GM19372 (cell line): ENCODE data around the gene FABP3.

ENCODE experiments used
- ATAC-seq: cut with Tn5 transposase; IDR thresholded peaks from one replicate; pipeline ENCODE4 v1.9.1; 2021; ENCODE audit warnings: mild to moderate bottlenecking, low read depth, moderate library complexity; ENCODE audit not compliant: unreplicated experiment

The FABP3 gene

DNA sequence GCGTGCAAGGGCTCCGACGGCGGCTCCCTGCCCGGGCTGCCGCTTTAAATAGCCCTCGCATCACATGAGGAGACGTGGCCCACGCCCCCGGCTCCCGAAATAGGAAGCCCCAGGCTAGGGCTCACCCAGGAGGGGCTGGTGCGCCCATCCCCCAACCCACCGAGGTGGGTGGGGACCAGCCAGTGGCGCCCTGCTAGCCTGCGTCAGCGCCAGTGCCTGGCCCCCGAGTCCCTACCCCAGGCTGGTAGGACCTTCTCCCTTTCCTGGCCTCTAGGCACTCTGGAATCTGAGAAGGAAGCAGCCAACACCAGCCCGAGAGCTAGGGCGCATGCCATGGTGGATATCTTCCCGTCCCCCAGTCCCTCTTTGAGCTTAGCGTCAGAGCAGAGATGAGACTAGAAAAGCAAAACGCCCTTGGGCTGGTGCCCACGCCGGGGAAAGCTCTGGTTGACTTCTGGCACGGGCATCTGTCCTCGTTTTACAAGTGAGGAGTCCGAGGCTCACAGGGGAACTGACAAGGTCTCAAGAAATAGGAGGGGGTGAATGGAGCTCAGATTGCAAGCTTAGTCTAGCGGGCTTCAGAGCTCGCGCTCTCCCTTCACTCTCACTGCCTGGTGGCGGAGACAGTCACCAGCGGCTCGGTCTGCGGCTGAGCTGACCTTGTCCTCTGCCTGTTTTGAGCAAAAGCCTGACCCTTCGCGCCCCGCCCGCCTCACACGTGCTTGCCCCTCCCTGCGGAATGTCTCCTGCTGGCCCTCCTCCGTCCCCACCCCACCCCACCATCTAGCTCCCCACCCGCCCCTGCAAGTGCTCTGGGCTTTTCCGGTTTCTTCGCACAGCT lies at the start of gene FABP3:
TSS of gene FABP3 (minus strand) at position 21 of the 841 bp plus-strand sequence. CDS start 62 bp downstream, outside the sequence.
- ATAC-seq = no peak

DNA sequence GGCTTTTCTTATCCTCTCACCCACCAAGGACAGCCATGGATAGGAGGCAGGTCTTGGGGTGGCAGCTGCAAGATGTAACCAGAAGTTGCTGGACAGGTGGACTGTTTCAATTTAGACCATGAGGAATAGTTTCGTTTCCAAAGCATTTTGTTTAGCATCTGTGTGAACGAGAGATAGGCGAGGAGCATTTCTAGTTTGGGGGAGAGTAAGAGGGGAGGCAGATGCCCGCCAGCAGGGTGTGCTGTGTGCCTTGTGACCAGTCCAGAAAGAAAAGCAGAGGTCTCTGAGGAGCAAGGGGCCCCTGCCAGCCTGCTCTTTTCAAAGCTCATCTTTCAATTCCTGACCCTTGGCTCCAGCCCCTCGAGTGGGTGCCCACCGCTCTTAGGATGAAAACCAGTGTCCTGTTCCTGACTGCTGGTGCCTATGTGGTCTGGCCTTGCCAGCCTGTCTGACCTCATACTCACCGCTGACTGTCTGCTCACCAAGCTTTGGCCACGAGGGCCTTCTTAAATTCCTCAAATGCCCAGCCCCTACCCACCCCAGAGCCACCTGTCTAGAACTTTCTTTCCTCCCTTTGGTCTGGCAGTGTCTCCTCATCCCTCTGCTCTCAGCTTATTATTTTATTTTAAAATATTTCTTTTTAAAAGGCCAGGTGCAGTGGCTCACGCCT lies 48.6 kb upstream of the FABP3 start:
- ATAC-seq = no peak

DNA sequence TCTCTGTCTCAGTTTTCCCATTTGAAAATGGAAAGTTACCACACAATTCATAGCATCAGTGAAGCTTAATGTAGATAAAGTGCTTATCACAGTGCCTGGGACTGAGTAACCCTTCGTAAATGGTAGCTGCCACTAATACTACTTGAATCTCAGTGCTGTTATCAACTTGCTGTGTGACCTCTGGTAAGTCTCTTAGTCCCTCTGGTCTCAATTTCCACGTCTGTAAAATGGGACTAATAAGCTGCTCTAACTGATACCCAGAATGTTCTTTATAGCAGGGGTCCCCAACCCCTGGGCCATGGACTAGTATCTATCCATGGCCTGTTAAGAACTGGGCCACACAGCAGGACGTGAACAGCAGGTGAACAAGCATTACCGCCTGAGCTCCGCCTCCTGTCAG lies 47.8 kb upstream of the FABP3 start:
- no peak for ATAC-seq

DNA sequence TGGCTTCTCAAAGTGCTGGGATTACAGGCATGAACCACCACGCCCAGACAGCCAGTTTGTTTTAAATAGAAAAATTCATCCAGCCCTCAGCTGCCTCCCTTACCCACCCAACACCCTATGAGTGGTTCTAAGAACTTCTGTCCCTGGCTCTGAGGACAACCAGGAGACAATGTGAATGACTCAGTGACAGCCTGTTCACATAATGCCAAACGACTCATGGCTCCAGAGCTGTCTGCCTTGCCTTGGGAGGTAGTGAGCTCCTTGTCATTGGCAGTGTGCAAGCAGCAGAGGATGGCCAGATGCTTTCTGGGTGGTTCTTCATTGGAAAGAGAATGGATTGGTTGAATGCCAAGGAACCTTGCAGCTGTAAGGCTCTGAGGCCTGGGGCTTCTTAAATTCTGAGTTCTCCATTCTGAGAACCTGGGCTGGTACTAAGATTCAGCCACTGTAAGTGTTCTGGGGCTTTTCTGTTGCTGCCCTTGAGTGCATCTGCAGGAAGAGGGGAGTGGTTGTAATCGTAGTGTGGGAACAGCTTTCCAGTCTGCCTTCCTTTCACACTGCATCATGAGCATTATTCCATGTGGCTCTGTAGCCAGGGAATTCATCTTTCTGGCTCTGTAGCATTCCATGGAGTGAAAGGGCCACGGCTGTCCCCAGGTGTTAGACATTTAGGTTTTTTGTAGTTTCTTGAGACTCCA lies 45.9 kb upstream of the FABP3 start:
- ATAC-seq = no peak

DNA sequence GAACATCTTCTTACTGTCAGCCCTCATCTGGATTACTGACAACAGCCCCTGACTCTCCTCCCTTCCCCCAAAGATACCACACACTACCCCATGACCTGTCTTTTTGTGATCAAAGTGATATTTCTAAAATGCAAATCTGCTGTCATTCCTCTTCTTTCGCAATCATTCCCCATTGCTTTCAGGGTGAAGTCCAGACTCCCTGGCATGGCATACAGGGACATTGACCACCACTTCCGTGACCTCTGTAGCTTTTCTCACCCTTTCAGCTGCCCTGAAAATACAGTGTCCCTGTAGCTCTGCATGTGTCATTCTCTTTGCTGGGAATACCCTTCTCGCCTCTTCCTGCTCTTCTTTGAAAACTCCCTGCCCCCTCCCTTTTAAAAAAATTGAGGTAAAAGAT lies 44.3 kb upstream of the FABP3 start:
- no peak for ATAC-seq

DNA sequence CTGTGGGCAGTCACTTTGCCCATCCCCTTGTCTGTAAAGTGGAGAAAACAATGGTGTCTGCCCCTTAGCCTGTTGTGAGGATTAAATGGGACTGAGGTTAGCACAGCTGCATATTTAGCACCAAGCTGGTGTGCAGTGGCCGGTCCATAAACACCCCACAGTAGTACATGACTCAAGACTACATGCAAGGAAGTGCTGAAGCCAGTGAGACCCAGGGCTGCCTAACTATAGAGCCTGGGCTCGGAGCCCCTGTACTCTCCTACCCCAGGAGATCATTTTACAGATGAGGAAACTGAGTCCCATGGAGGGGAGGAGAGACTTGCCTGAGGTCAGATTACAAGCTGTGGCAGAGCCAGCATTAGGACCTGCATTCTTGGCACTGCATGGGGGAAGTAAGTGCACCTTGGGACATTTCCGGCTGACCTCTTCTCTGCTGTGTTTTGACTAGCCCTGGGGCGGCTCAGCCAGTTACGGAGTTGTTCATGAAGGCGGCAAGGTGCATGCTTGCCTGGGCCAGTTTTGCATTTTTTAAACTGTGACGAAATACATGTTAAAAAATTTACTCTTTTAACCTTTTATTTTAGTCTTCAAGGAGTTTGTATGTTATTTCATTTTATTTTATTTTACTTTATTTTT lies 43.3 kb upstream of the FABP3 start:
- no peak for ATAC-seq

DNA sequence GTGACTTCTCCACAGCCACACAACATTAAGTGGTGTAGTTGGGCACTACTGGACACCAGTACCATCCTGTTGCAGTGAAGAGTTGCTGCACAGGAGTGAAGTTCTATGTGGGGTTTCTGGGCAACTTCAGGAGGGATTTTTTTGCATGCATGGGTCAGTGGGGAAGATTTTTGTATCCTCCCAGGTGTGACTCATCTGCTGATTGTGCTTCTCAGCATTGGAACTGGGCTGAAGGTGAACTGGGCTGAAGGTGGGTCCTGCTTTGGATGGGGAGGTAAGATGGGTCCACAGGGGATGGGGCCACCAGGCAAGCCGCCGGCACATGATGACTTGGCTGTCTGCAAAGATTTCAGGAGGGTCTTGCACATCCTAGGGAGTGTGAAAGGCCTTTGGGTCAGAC lies 42.8 kb upstream of the FABP3 start:
- no peak for ATAC-seq

DNA sequence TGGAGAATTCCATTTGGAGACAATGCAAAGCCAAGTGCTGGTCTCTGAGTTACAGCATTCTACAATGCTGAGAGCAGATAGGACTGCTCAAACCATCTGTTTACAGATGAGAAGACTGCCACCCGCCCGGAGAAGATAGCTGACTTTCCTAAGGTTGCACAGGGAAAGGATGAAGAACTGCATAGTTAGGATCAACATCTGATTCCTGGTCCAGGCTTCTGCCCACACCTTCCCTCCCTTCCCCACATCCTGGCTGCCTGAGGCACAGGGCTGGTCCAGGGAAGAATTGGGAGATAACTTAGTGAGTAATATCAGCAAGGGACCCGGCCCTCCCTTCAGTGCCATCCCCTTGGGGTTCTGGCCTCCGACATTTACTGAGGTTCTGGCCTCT lies 42.1 kb upstream of the FABP3 start:
- no peak for ATAC-seq

DNA sequence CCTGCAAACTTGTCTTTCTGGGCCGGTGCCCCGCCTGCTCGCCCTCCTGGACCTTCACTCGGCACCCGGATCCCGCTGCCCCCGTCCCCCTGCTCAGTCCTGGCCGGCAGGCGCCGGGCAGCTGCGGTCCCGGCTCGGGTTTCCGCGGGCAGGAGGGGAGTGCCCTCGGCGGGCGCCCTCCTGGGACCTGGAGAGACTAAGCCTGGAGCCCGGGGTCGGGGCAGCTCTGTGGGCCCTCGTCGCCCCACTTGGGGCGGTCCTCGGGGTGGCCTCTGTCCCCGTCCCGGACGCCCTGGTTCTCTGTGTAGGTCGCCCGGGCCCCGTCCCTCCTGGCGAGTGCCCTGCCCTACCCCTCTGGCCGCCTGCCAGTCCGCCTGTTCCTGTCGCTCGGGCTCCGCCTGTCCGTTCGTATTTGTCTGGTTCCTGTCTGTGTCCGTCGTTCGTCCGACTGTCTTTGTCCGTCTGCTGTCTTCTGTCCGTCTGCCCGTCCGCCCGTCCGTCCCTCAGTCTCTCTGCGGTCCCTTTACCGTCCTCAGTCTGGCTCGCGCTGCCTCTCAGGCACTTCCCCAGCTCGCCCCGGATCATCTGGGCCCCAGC lies 40.6 kb upstream of the FABP3 start:
- ATAC-seq = no peak

DNA sequence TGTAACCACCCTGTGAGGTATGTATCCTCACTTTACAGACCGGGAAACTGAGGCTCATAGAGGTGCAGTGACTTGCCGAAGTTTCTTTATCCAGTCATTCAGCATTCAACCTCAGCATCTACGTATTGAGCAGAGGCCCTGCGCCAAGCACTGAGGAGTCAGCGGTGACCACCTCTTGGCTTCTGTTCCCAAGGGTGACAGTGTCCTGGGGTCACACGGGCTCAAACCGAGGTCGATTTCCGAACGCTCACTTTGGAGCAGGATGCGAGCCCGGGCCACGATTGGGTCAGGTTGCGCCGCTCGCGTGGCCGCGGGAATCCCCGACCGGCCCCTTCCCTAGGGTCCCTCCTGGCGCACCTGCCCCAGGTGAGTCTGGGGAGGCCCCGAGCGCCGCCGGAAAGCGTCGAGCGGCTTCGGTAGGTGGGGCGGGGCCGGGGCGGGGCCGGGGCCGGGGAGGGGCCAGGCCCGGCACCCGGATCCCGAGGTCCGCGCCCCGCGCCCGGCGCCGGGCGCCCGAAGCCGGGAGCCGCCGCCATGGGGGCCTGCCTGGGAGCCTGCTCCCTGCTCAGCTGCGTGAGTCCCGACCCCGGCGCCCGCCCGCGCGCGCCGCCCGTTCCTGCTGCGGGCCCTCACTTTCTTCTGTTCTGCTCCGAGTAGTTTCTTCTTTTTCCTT lies 40.0 kb upstream of the FABP3 start, which contains the start of gene SERINC2:
TSS of gene SERINC2 (plus strand) at position 482 of the 673 bp plus-strand sequence. CDS start at position 535, 53 bp downstream.
- ATAC-seq = no peak

DNA sequence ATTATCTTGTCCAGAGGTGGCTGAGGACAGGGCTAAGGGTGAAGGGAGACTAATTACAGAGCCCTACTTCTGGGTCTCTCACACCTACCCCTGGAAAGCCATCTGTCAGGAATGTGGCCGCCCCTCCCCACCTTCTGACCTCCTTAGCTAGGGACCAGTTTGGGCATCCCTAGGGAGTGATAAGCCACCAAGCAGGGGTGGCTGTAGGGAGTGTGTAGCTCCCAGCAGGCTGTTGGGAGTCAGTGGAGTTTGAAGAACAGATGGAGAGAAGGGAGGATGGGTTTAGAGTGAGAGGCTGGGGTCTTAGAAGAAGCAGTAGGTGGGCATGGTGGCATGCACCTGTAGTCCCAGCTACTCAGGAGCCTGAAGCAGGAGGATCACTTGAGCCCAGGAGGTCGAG lies 39.3 kb upstream of the FABP3 start:
- no peak for ATAC-seq

DNA sequence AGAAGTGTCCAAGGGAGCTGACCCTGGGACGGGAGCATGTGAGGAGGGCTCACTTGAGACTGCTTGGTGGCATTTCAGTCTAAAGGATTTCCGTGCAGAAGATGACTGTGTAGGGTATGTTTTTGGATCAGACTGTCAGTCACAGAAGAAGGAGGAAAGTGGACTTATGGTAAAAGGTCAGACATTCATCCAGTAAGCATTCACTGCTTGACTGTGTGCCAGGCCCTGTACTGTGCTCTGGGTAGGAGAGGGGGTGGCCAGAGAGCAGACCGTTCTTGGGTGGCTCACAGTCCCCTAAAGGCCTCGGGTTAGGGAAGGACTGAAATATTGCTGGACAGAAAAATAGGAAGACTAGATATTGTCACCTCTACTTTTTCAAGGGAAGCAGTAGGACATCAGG lies 38.0 kb upstream of the FABP3 start:
- no peak for ATAC-seq

DNA sequence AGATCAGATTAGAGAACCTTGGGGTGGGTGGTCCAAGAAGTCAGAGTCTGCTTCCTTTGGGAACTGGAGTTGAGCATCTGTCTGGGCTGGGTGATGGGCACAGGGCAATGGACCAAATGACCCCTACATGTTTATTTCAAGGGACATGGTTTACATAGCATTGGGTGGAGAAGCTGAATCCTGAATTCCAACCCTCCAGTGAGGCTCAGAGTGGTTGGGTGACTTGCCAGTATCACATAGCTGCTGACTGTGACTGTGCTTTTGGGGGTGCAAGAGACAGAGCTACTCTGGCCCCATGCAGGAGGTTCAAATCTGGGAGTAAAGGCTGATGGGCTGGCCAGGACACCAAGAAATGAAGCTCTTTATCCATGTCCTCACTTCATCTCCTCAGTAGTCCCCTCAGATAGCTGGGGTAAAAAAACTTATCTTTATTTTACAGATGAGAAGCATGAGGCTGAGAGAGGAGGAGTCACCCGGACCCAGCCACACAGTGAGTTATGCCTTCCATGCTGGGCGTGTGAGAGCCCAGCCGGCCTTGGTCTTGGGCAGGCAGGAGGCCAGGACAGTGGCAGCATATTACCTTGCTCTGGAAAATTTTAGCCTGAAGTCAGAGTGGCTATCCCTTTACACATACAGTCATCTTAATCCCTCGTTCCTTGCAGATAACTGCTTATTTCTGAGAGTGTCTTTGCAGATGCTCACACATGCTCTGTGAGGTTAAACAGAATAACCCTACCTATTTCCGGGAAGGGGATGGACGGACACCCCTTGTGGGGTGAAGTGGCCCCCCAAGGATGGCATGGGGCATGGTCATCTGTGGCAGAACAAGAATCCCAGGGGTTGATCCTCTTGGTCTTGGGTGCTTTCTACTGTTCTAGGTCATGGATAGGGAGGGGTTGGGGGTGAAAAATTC lies 37.3 kb upstream of the FABP3 start:
- ATAC-seq = no peak

DNA sequence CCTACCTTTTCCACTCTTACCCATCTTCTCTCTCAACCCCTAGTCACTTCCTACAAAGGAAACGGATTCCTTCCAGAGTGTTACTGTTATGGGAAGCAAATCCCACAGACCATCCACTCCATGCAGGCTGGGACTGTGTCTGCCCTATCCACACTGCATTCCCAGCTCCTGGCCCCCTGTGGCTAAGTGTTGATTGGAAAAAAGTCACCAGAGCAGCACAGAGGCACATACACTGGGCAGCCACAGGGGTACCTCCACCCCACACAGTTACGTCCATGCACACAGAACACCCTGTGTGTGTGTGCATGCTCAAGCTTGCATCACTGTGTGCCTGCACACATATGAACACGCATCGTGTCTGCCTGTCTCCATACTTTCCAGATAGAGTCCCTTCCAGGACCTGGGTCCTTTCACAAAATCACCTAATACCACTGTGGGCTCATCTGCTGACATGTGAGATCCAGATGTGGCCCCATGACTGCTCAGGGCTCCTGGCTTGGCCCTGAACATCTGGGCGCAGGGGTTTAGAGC lies 36.0 kb upstream of the FABP3 start:
- no peak for ATAC-seq

DNA sequence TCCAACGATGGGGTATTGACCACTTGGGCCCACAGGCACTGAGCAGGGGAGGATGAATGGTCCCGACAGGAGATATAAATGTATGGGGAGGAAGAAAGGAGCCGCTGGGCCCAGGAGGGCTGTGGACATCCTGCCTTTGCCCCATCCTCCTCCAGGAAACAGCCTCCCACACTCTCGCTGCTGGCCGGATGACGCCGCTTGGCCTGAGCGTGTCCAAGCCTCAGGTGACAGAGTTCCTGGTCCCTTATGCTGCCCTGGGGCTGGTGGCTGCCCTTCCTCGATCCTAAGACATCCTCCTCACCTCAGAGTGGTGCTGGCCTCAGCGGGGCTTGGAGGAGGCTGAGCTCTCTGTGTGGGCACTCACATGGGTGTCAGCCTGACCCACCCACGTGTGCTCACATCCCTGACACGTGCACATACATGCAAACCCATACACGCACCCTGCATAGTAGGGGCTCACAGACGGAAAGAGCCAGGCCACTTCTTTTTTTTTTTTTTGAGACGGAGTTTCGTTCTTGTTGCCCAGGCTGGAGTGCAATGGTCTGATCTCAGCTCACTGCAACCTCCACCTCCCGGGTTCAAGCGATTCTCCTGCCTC lies 34.3 kb upstream of the FABP3 start:
- ATAC-seq = no peak

DNA sequence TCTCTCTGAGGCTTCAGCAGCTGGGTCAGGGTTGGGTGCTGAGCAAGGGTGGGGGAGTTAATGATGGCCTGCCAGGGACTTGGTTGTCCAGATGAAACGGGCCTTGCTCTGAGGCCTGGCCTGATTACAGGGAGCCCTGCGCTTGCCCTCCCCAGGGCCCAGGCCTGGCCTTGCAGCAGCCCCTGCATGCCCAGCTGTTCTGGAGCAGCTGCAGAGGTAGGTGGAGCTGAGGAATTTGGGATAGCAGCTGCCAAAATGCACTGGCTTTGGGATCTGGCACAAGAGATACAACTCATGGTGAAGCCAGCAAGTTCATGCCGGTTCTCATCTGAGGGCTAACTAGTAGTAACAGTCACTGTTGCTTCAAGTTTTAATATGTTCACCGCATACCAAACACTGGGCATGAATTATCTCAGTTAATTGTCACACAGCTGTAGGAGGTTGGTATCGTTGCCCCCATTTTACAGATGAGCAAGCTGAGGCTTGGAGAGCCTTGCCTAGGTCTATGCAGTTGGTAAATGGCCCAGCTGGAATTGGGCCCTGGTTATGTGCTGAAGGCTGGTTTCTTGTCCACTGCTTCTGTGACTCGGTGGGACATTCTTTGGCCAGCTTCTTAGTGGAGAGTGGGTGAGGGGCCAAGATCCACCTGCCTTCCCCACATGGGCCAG lies 32.8 kb upstream of the FABP3 start:
- ATAC-seq = no peak

DNA sequence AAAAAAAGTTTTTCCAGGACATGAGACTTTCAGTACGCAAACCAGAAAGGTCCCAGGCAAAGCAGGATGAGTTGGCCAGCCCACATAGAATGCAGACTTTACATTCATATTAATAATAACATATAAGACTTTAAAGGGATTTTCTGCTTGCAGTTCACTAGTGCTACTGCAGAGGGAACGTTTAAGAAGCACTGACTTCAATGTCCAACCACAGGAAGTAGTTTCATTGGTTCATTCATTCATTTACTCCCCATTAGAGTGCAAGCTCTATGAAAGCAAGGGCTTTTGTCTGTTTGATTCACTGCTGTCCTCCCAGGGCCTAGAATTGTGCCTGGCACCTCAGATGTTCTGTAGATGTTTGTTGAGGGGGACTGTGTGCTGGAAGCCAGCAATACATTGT lies 28.4 kb upstream of the FABP3 start:
- ATAC-seq = no peak

DNA sequence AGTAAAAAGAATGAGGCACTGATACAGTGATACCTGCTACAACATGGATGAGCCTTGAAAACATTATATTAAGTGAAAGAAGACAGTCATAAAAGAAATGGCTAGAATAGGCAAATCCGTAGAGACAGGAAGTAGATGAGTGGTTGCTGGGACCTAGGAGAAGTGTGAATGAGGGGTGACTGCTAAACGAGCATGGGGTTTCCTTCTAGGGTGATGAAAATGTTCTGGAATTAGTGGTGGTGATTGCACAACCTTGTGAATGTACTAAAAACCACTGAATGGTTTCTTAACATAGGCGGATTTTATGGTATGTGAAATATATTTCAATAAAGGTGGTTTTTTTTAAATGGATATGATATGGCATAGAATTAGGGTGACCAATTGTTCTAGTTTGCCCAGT lies 27.5 kb upstream of the FABP3 start:
- ATAC-seq = no peak
